CD4-positive, alpha-beta T cell treated with Interleukin-15 for 1 hour (primary cell): ENCODE measurements around the gene TRAK2.
"Not testable (repeated sequence)": the region's sequence is repeated elsewhere in the genome, so short reads cannot be mapped to it uniquely, and the experiment has no call there.

Source experiments
- DNase-seq: peaks from one replicate; pipeline ENCODE4 v3.0.0-alpha.2; 2020

The TRAK2 gene

GRCh38 chr2:201448061-201448460, 3.2 kb downstream of the TRAK2 start:
- DNase-seq: no peak

- no peak for DNase-seq
These were observed 4.2 kb downstream of the TRAK2 start for GRCh38 chr2:201447086-201447485.

GRCh38 chr2:201444746-201445465, 6.4 kb downstream of the TRAK2 start:
- DNase-seq: no peak

GRCh38 chr2:201441409-201441808, 9.8 kb downstream of the TRAK2 start:
- no peak for DNase-seq

GRCh38 chr2:201440182-201440581, 11.1 kb downstream of the TRAK2 start:
- DNase-seq: no peak

GRCh38 chr2:201439336-201439922, 11.8 kb downstream of the TRAK2 start:
- DNase-seq: not testable (repeated sequence)

- no peak for DNase-seq
These were observed 15.1 kb downstream of the TRAK2 start for GRCh38 chr2:201436141-201436540.

- DNase-seq: no peak
These were observed 17.8 kb downstream of the TRAK2 start for GRCh38 chr2:201433394-201433995.

- DNase-seq: no peak
These were observed 18.5 kb downstream of the TRAK2 start for GRCh38 chr2:201432621-201433393.

GRCh38 chr2:201432038-201432620, 19.1 kb downstream of the TRAK2 start:
- no peak for DNase-seq

- DNase-seq: no peak
These were observed 20.4 kb downstream of the TRAK2 start for GRCh38 chr2:201430839-201431238.

- DNase-seq: not testable (repeated sequence)
These were observed 20.9 kb downstream of the TRAK2 start for GRCh38 chr2:201430322-201430721.

GRCh38 chr2:201429835-201430234, 21.4 kb downstream of the TRAK2 start:
- not testable (repeated sequence) for DNase-seq

- DNase-seq: not testable (repeated sequence)
These were observed 22.9 kb downstream of the TRAK2 start for GRCh38 chr2:201428366-201428765.

GRCh38 chr2:201425952-201426351, 25.3 kb downstream of the TRAK2 start:
- DNase-seq: no peak

GRCh38 chr2:201420442-201421113, 30.7 kb downstream of the TRAK2 start:
- no peak for DNase-seq

- no peak for DNase-seq
These were observed 31.3 kb downstream of the TRAK2 start for GRCh38 chr2:201419986-201420385.

GRCh38 chr2:201419057-201419635, 32.1 kb downstream of the TRAK2 start:
- no peak for DNase-seq

- no peak for DNase-seq
These were observed 36.1 kb downstream of the TRAK2 start for GRCh38 chr2:201415149-201415548.

GRCh38 chr2:201414099-201415023, 36.9 kb downstream of the TRAK2 start:
- no peak for DNase-seq

- no peak for DNase-seq
These were observed 37.7 kb downstream of the TRAK2 start for GRCh38 chr2:201413552-201413951.
